Gastroesophageal sphincter (tissue), 4 donors: ENCODE measurements around the gene CHDH. TPM values are rescaled to one million over a fixed set of nuclear protein-coding genes. Genes with fewer than 3 reads are reported as not detected.

Experiments used
- ATAC-seq: fragments of 150-250 bp; one replicate; pipeline ENCODE4 v1.9.1; 2016; ENCODE audit warnings: mild to moderate bottlenecking, moderate library complexity
- H3K27ac ChIP-seq, 4 donors: fragments of 200-600 bp; sonication (generic) in 3 of 4; 1 replicate in 3 of 4; 2 replicates in 1 of 4; pipeline ENCODE4 v1.5.1; 2016 to 2019
- H3K27me3 ChIP-seq: fragments of 200-600 bp; sonication (generic); one replicate; pipeline ENCODE4 v1.5.1; 2019
- H3K36me3 ChIP-seq, 2 donors: fragments of 200-600 bp; sonication (generic); one replicate each; pipeline ENCODE4 v1.5.1; 2019; ENCODE audit warnings: control low read depth in 1 of 2
- H3K4me1 ChIP-seq, 3 donors: fragments of 200-600 bp; sonication (generic); 1 replicate in 2 of 3; 2 replicates in 1 of 3; pipeline ENCODE4 v1.5.1; 2016 to 2019; ENCODE audit warnings: control low read depth in 2 of 3
- H3K4me3 ChIP-seq, 2 donors: fragments of 200-600 bp; sonication (generic); one replicate each; pipeline ENCODE4 v1.5.1; 2019; ENCODE audit warnings: mild to moderate bottlenecking in 1 of 2, moderate library complexity in 1 of 2
- H3K9me3 ChIP-seq, 3 donors: fragments of 200-600 bp; sonication (generic); one replicate each; pipeline ENCODE4 v1.5.1; 2017 to 2019; ENCODE audit warnings: control low read depth in 2 of 3
- EP300 ChIP-seq: sonication (generic); formaldehyde crosslinking; IDR thresholded peaks from one replicate; pipeline ENCODE4 v1.6.1; 2017; ENCODE audit warnings: antibody characterized with exemption, mild to moderate bottlenecking
- POLR2A ChIP-seq, 2 donors: fragments of 450-650 bp; IDR thresholded peaks; one replicate each; pipeline ENCODE4 v1.6.1; 2017; ENCODE audit warnings: antibody characterized with exemption in 2 of 2, mild to moderate bottlenecking in 2 of 2, moderate library complexity in 1 of 2
- POLR2AphosphoS5 ChIP-seq: sonication (generic); formaldehyde crosslinking; IDR thresholded peaks from one replicate; pipeline ENCODE4 v1.6.1; 2017; ENCODE audit warnings: antibody characterized with exemption
- WGBS, 2 donors: methylation state at CpG; one replicate each; pipeline ENCODE4 v1.1.5; 2018; ENCODE audit warnings: low coverage in 1 of 2; 5-methylcytosine and 5-hydroxymethylcytosine counted together
- total RNA-seq, 4 donors: library from RNA; depleted of rRNA; stranded (reverse); fragments of >200 nt; gene quantifications; one replicate each; pipeline ENCODE4 v1.1.0, GENCODE V29; 2016
- TF ChIP-seq, protein P1 (sequence below), 4 experiments: fragments of 200-600 bp in 2 of 4; fragments of 450-650 bp in 2 of 4; sonication (generic) in 1 of 4; IDR thresholded peaks; one replicate each; pipeline ENCODE4 v1.5.1; 2017 to 2019; ENCODE audit warnings: antibody characterized with exemption in 4 of 4, mild to moderate bottlenecking in 2 of 4, moderate library complexity in 2 of 4

CHDH gene
- total RNA-seq, 4 donors from 2014 or later, result 0.78 to 13.1 (median 4.0) TPM

DNA sequence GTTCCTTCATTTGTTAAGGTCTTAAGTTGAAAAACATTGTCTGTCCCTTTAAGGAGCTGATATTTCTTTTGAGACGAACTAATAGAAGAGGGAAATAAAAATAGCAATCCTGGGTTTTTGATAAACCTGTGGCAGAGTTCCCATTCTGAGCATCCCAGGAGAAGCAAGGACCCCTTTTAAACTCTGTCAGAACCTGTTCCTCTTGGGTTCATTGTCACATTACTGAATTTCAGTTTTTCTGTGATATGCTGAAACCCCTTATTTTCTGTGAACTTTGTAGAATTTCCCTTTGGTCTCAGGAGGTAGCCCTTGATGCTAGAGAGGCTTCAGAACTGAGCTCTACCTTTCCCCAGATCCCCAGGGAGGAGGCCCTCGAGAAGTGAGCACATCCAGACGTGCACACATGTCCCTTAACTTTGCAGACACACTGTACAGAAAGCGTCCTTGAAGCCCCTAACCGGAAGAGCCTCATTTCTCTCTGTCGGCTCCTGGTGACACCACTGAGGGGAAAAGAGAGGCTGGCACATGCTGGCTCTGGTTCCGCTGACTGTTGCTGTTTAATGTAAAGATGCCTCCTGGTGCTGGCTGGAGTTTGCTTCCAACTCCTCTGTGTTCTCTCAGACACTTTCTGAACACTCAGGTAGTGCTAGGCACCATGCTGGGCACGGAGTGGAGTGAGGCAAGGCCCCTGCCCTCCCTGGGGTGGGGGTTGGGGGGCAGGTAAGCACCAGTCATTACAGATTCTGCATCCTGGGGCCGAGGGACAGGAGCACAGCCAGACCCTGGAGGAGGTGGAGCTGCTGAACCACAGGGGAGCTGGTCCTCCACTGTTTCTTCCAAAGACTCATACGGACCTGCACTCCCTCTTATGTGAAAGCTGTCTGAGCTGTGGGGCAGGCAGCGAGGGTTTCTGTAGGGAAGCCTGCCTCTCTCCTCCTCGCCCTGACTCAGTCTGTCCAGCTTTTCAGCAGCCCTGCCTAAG is 77.5 kb downstream of the CHDH start:
- H3K36me3 ChIP-seq, result no peaks in the 10 kb centered on the region
- ATAC-seq, result no peak
- H3K4me1 ChIP-seq, result peaks cover 0 to 16% (median 4%) of the 10 kb centered on the region in 3 donors
- no peak for TF ChIP-seq POLR2AphosphoS5
- no peak overlapping the region for H3K4me3 ChIP-seq
- H3K27me3 ChIP-seq, result peaks cover 10% of the 10 kb centered on the region
- H3K9me3 ChIP-seq, result no peaks in the 10 kb centered on the region
- no peak overlapping the region for H3K27ac ChIP-seq
- 67 to 83% methylated on average over 3 to 7 of the region's 12 CpGs for WGBS, 2 donors

DNA sequence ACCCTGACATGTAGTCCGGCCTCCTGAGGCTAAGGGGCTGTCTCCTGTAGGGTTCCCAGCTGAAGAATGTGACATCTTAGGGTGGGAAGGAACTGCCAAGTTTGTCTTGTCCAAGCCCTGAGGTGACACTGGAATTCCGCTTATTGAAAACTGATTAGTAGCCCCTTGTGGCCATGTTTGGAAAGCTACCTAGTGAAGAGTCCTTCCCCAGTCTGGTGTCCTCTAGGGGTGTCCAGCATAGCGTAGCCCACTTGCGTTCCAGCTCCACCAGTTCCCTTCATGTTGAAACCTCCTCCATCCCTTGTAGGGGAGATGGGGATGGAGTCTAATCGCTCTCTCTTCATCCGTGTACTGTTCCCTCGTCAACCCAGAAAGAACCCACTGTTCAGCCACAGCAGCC is 79.5 kb downstream of the CHDH start:
- Histone ChIP-seq H3K27ac (no peak overlapping the region), H3K9me3 (no peaks in the 10 kb centered on the region), H3K4me3 (no peak overlapping the region), H3K27me3 (peaks cover 10% of the 10 kb centered on the region), H3K4me1 (no peaks in the 10 kb centered on the region), H3K36me3 (no peaks in the 10 kb centered on the region)
- no peak for ATAC-seq
- WGBS, 2 donors, result 91 to 97% methylated on average over 6 to 7 of the region's 7 CpGs
- no peak for TF ChIP-seq POLR2AphosphoS5
- TF ChIP-seq, protein P1, sequence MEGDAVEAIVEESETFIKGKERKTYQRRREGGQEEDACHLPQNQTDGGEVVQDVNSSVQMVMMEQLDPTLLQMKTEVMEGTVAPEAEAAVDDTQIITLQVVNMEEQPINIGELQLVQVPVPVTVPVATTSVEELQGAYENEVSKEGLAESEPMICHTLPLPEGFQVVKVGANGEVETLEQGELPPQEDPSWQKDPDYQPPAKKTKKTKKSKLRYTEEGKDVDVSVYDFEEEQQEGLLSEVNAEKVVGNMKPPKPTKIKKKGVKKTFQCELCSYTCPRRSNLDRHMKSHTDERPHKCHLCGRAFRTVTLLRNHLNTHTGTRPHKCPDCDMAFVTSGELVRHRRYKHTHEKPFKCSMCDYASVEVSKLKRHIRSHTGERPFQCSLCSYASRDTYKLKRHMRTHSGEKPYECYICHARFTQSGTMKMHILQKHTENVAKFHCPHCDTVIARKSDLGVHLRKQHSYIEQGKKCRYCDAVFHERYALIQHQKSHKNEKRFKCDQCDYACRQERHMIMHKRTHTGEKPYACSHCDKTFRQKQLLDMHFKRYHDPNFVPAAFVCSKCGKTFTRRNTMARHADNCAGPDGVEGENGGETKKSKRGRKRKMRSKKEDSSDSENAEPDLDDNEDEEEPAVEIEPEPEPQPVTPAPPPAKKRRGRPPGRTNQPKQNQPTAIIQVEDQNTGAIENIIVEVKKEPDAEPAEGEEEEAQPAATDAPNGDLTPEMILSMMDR (IDR thresholded peaks at IDR 0.05), result no peak

DNA sequence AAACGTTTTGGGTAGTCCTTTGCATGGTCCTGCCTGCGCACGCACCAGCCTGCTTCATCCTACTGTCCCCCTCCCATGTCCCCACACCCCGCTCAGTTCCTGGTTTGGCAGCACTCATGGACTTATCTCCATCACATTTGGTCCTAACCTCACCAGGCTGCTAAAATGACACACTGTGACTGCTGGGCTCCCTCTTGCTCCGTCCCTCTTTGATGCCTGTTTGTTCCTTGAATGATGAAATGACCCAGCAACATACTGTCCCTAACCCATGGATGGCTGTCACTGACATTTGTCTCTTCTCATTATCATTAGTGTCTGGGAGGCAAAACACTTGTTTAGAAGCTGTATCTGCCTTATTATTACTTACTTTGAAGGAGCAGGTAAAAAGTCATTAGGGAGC is 80.5 kb downstream of the CHDH start:
- TF ChIP-seq EP300 (no peak), POLR2AphosphoS5 (no peak), POLR2A (IDR thresholded peaks at IDR 0.05) (no peak)
- TF ChIP-seq, protein P1 (IDR thresholded peaks at IDR 0.05), result no peak
- H3K27me3 ChIP-seq, result peaks cover 10% of the 10 kb centered on the region
- H3K27ac ChIP-seq, result no peak overlapping the region
- H3K9me3 ChIP-seq, result no peaks in the 10 kb centered on the region
- no peak overlapping the region for H3K4me3 ChIP-seq
- no peaks in the 10 kb centered on the region for H3K4me1 ChIP-seq
- 76 to 96% methylated on average over 2 to 5 of the region's 5 CpGs for WGBS, 2 donors
- no peaks in the 10 kb centered on the region for H3K36me3 ChIP-seq
- ATAC-seq, result no peak

DNA sequence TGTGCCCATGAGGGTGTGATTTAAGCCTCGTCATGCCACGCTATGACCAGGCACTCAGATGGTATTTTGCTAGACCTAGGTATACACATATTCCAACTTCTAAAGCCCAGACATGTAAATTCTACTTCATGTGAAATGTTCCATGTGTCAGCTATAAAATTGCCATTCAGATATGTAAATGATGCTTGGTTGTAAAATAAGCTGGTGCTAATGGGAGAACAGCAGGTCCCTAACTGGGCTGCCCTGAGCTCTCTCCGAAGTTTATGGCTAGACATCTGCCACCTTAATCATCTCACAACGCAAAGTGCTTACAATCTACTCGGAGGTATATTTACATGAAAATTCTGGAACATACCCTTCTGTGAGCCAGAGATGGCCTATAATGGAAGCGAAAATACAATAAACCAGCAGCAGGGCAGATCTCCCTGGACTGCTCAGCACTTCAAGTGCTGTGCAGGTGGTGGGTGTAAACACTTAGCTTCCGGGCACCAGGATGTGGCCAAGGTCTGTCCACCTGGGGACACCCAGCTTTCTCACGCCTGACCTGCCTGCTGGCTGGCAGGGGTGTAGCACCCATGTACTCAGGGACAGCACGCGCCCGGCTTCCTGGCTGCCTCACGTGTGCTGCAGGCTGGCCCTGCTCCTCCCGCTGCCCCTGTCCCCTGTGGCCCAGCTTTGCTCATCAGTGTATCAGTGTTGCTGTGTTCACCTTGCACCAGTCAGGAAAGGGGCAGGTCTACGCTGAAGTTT is 82.0 kb downstream of the CHDH start:
- no peak for ATAC-seq
- Histone ChIP-seq H3K27me3 (peaks cover 4% of the 10 kb centered on the region), H3K4me1 (no peaks in the 10 kb centered on the region), H3K4me3 (no peak overlapping the region), H3K27ac (no peak overlapping the region), H3K9me3 (no peaks in the 10 kb centered on the region), H3K36me3 (no peaks in the 10 kb centered on the region)
- WGBS, 2 donors, result 68 to 83% methylated on average over 5 to 7 of the region's 14 CpGs
- TF ChIP-seq, protein P1 (IDR thresholded peaks at IDR 0.05), result no peak
- TF ChIP-seq POLR2A (IDR thresholded peaks at IDR 0.05), result no peak
- no peak for TF ChIP-seq EP300
- TF ChIP-seq POLR2AphosphoS5, result no peak

DNA sequence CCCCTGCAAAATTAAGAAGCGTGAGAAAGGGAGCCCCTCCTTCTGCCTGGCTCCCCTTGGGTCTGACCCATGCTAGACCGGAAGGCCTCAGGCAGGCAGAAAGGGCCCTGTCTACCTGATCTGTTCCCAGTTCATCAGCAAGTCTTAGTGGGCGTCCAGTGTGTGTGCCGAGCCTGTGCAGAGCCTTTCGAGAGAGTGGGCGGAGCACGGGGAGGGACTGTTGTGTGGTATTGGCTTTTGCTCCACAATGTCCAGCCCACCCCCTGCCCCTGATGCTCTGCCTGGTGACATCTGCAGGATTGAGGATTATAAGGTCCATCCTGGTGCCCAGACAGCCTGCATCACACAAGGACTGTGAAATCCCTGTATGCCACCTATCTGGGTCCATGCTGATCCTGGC is 82.9 kb downstream of the CHDH start:
- H3K36me3 ChIP-seq, result no peaks in the 10 kb centered on the region
- ATAC-seq, result no peak
- H3K9me3 ChIP-seq, result no peaks in the 10 kb centered on the region
- no peak overlapping the region for H3K4me3 ChIP-seq
- TF ChIP-seq, protein P1 (IDR thresholded peaks at IDR 0.05), result no peak
- TF ChIP-seq POLR2A (IDR thresholded peaks at IDR 0.05) (no peak), EP300 (no peak), POLR2AphosphoS5 (no peak)
- WGBS, 2 donors, result 85% methylated on average over 5 of the region's 7 CpGs; no CpG with 5 or more reads in 1 of the 2 donors
- H3K27ac ChIP-seq, result no peak overlapping the region
- H3K4me1 ChIP-seq, result no peaks in the 10 kb centered on the region
- no peaks in the 10 kb centered on the region for H3K27me3 ChIP-seq
